Nephron progenitor cell (in vitro differentiated cells): ENCODE measurements around the gene CHRM2.

ENCODE experiments used
- DNase-seq: peaks from one replicate; pipeline ENCODE4 v3.0.0; 2021
- H3K27ac Mint-ChIP-seq: 2 replicates; pipeline ENCODE4 v1.8.0; 2021; ENCODE audit warnings: mild to moderate bottlenecking, moderate library complexity, mixed read lengths
- H3K27me3 Mint-ChIP-seq: 2 replicates; pipeline ENCODE4 v1.8.0; 2021; ENCODE audit warnings: mild to moderate bottlenecking, low read depth, mixed read lengths; ENCODE audit not compliant: poor library complexity
- H3K36me3 Mint-ChIP-seq: 2 replicates; pipeline ENCODE4 v1.8.0; 2021; ENCODE audit warnings: low read depth, mixed read lengths
- H3K4me1 Mint-ChIP-seq: 2 replicates; pipeline ENCODE4 v1.8.0; 2021; ENCODE audit warnings: mixed read lengths
- H3K4me3 Mint-ChIP-seq: 2 replicates; pipeline ENCODE4 v1.8.0; 2021; ENCODE audit warnings: mild to moderate bottlenecking, moderate library complexity, mixed read lengths
- H3K9me3 Mint-ChIP-seq: 2 replicates; pipeline ENCODE4 v1.8.0; 2021; ENCODE audit warnings: mild to moderate bottlenecking, moderate library complexity, mixed read lengths
- TF ChIP-seq, protein P1 (sequence below): fragments of 200-600 bp; sonication (generic); IDR thresholded peaks from 2 replicates; pipeline ENCODE4 v1.5.0; 2021; ENCODE audit warnings: antibody characterized with exemption

Gene CHRM2

DNA sequence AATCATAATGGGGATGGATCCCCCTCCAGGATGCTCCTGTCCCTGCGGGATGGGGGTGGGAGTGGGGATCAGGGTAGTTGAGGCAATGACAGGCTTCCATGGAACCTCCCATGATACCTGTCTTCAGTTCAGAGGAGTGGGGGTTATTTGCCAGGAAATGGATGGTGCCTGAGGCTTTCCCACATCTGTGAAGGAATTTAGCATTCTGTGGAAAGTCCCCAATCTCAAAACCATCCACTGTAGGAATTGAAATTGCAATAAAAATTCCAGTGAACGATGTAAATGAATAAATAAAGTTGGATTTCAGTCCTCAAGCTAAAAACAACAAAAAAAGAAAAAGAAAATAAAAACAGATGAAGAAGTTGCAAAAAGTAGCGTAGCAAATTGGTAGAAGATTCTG lies 81.9 kb downstream of the CHRM2 start:
- TF ChIP-seq, protein P1, sequence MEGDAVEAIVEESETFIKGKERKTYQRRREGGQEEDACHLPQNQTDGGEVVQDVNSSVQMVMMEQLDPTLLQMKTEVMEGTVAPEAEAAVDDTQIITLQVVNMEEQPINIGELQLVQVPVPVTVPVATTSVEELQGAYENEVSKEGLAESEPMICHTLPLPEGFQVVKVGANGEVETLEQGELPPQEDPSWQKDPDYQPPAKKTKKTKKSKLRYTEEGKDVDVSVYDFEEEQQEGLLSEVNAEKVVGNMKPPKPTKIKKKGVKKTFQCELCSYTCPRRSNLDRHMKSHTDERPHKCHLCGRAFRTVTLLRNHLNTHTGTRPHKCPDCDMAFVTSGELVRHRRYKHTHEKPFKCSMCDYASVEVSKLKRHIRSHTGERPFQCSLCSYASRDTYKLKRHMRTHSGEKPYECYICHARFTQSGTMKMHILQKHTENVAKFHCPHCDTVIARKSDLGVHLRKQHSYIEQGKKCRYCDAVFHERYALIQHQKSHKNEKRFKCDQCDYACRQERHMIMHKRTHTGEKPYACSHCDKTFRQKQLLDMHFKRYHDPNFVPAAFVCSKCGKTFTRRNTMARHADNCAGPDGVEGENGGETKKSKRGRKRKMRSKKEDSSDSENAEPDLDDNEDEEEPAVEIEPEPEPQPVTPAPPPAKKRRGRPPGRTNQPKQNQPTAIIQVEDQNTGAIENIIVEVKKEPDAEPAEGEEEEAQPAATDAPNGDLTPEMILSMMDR: no peak
- no peak for DNase-seq
- no peaks in the 10 kb centered on the region for H3K4me1 Mint-ChIP-seq
- H3K36me3 Mint-ChIP-seq: no peaks in the 10 kb centered on the region
- no peaks in the 10 kb centered on the region for H3K27me3 Mint-ChIP-seq
- no peak overlapping the region for H3K4me3 Mint-ChIP-seq
- no peak overlapping the region for H3K27ac Mint-ChIP-seq
- H3K9me3 Mint-ChIP-seq: no peaks in the 10 kb centered on the region

GRCh38 chr7:136953386-136953785 lies 84.9 kb downstream of the CHRM2 start:
- H3K27me3 Mint-ChIP-seq: no peaks in the 10 kb centered on the region
- H3K4me1 Mint-ChIP-seq: no peaks in the 10 kb centered on the region
- no peak overlapping the region for H3K4me3 Mint-ChIP-seq
- no peaks in the 10 kb centered on the region for H3K36me3 Mint-ChIP-seq
- no peaks in the 10 kb centered on the region for H3K9me3 Mint-ChIP-seq
- DNase-seq: no peak
- TF ChIP-seq, protein P1: no peak
- H3K27ac Mint-ChIP-seq: no peak overlapping the region

DNA sequence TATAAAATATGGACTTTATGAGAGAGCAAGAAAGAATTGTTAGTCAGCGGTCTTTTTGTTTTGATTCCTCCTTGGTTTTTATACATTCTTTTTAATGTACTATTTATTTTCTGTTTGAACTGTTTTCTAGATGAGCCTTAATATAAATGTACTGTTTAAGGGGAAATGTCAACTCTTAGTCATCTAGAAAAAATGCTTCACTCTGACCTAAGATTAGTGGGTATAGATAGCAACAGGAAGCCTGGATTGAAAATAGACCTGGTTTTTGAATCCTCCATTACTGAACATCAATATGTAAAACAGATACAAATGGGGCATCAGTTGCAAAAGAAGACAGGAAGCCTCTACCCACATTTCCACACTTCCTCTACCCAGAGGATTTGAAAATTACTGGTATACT lies 87.8 kb downstream of the CHRM2 start:
- no peaks in the 10 kb centered on the region for H3K36me3 Mint-ChIP-seq
- H3K27me3 Mint-ChIP-seq: peaks cover 2% of the 10 kb centered on the region
- no peaks in the 10 kb centered on the region for H3K9me3 Mint-ChIP-seq
- TF ChIP-seq, protein P1: no peak
- no peak overlapping the region for H3K27ac Mint-ChIP-seq
- no peak for DNase-seq
- no peaks in the 10 kb centered on the region for H3K4me1 Mint-ChIP-seq
- no peak overlapping the region for H3K4me3 Mint-ChIP-seq

GRCh38 chr7:136956671-136957070 lies 88.2 kb downstream of the CHRM2 start:
- H3K4me3 Mint-ChIP-seq: no peak overlapping the region
- no peak overlapping the region for H3K27ac Mint-ChIP-seq
- TF ChIP-seq, protein P1: no peak
- no peak for DNase-seq
- H3K9me3 Mint-ChIP-seq: no peaks in the 10 kb centered on the region
- H3K4me1 Mint-ChIP-seq: no peaks in the 10 kb centered on the region
- peaks cover 2% of the 10 kb centered on the region for H3K27me3 Mint-ChIP-seq
- H3K36me3 Mint-ChIP-seq: no peaks in the 10 kb centered on the region

- H3K36me3 Mint-ChIP-seq: no peaks in the 10 kb centered on the region
- no peak overlapping the region for H3K4me3 Mint-ChIP-seq
- no peak overlapping the region for H3K27ac Mint-ChIP-seq
- TF ChIP-seq, protein P1: no peak
- no peaks in the 10 kb centered on the region for H3K4me1 Mint-ChIP-seq
- no peak for DNase-seq
- H3K27me3 Mint-ChIP-seq: peaks cover 2% of the 10 kb centered on the region
- no peaks in the 10 kb centered on the region for H3K9me3 Mint-ChIP-seq
Measured at GRCh38 chr7:136957391-136957790, 88.9 kb downstream of the CHRM2 start.

DNA sequence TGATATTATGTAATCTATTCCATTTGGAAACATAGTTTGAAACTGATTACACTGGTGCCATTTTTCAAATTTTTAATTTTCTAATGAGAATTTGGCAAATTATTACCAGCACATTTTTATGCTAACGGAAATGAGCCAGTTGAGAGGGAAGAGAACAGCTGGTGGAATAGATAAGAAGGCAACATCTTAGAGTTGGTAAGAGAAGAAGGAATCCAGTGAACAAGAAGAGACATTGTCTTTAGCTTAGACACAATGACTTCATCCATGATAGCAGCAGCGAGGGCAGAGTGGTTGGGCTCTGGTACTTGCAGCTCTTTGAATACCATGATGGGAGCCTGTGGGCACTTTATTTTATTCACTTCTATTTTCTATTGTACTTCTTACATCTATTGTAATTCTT lies 89.6 kb downstream of the CHRM2 start:
- Mint-ChIP-seq H3K36me3 (no peaks in the 10 kb centered on the region), H3K27ac (no peak overlapping the region)
- TF ChIP-seq, protein P1: no peak

More for the DNA sequence above, 89.6 kb downstream of the CHRM2 start:
- Mint-ChIP-seq H3K9me3 (no peaks in the 10 kb centered on the region), H3K27me3 (peaks cover 2% of the 10 kb centered on the region), H3K4me3 (no peak overlapping the region), H3K4me1 (no peaks in the 10 kb centered on the region)
- DNase-seq: no peak
